GM12878 (cell line): ENCODE data around the gene FAM89A. TPM values are rescaled to one million over a fixed set of nuclear protein-coding genes. Genes with fewer than 3 reads are reported as not detected.

Experiments used
- ATAC-seq: fragments of 200-7000 bp; cut with Tn5 transposase; 3 replicates; pipeline ENCODE4 v1.9.1; 2020; ENCODE audit warnings: mild to moderate bottlenecking, moderate library complexity
- BruUV-seq: library from RNA; stranded (reverse); fragments of 400-500 nt; replicated peaks from 2 replicates; lab custom pipeline; 2021; lab: Mats Ljungman, UMichigan
- CTCF ChIA-PET: fragments of 300-600 bp; sonication (Branson Sonifier 250); formaldehyde crosslinking; extraction: SDS; loops from one replicate; lab custom pipeline; 2021; ENCODE audit warnings: inconsistent platforms; lab: Yijun Ruan, JAX
- POLR2A ChIA-PET: fragments of 350-600 bp; formaldehyde crosslinking; extraction: SDS; loops from one replicate; lab custom pipeline; 2021; ENCODE audit warnings: inconsistent platforms; lab: Charles Lee
- RAD21 ChIA-PET: fragments of 300-600 bp; sonication (Branson Sonifier 250); formaldehyde crosslinking; loops from one replicate; lab custom pipeline; 2023; ENCODE audit warnings: antibody characterized with exemption; ENCODE audit not compliant: unreplicated experiment; lab: Charles Lee
- SMC1A ChIA-PET: fragments of 300-600 bp; sonication (Branson Sonifier 250); formaldehyde crosslinking; loops from one replicate; lab custom pipeline; 2023; ENCODE audit not compliant: unreplicated experiment, uncharacterized antibody; lab: Charles Lee
- DNase-seq: peaks from one replicate; pipeline ENCODE4 v3.0.0-alpha.2; 2011; ENCODE audit warnings: low read depth, low spot score
- FAIRE-seq: peaks from 3 replicates; lab custom pipeline; 2011; peaks lifted over from hg19 to GRCh38; lab: Jason Lieb, UNC
- H2AFZ ChIP-seq: 2 replicates; pipeline ENCODE4 v1.6.0; 2011; ENCODE audit warnings: low read depth, low read length, control low read depth; ENCODE audit not compliant: control insufficient read depth
- H3K27ac ChIP-seq: 2 replicates; pipeline ENCODE4 v1.5.1; 2011; ENCODE audit warnings: control low read depth; ENCODE audit not compliant: control insufficient read depth, insufficient read depth
- H3K27me3 ChIP-seq, 2 experiments: replicated peaks in 1 of 2; 2 replicates each; pipeline versions ENCODE4 v1.6.0 to v1.6.1; 2011; ENCODE audit warnings: low read length in 1 of 2; ENCODE audit not compliant: control insufficient read depth in 2 of 2, insufficient read depth in 2 of 2
- H3K36me3 ChIP-seq, 2 experiments: 2 replicates each; pipeline ENCODE4 v1.5.1; 2011; ENCODE audit warnings: low read length in 1 of 2; ENCODE audit not compliant: control insufficient read depth in 2 of 2, insufficient read depth in 2 of 2
- H3K4me1 ChIP-seq: 2 replicates; pipeline ENCODE4 v1.6.1; 2011; ENCODE audit warnings: mild to moderate bottlenecking, low read length, moderate library complexity, mixed read lengths; ENCODE audit not compliant: control insufficient read depth, insufficient read depth
- H3K4me2 ChIP-seq: 2 replicates; pipeline ENCODE4 v1.6.0; 2011; ENCODE audit warnings: control low read depth; ENCODE audit not compliant: control insufficient read depth, insufficient read depth
- H3K4me3 ChIP-seq: fragments of 200-600 bp; sonication (generic); 2 replicates; pipeline ENCODE4 v1.5.1; 2016
- H3K79me2 ChIP-seq: 2 replicates; pipeline ENCODE4 v1.6.0; 2011; ENCODE audit warnings: low read length; ENCODE audit not compliant: control insufficient read depth, insufficient read depth
- H3K9ac ChIP-seq: 2 replicates; pipeline ENCODE4 v1.8.0; 2011; ENCODE audit warnings: low read length, control low read depth, mixed read lengths; ENCODE audit not compliant: control insufficient read depth, insufficient read depth
- H3K9me3 ChIP-seq: replicated peaks from 3 replicates; pipeline ENCODE4 v1.5.1; 2011; ENCODE audit warnings: mild to moderate bottlenecking, low read length; ENCODE audit not compliant: control insufficient read depth, insufficient read depth
- H4K20me1 ChIP-seq: 2 replicates; pipeline ENCODE4 v1.6.0; 2011; ENCODE audit not compliant: control insufficient read depth, insufficient read depth
- BCL3 ChIP-seq: IDR thresholded peaks from 2 replicates; pipeline ENCODE4 v1.6.1; 2011; ENCODE audit warnings: borderline replicate concordance, low read depth, mild to moderate bottlenecking, moderate library complexity, low read length; ENCODE audit not compliant: insufficient read depth, poor library complexity, severe bottlenecking
- CBFB ChIP-seq: IDR thresholded peaks from 2 replicates; pipeline ENCODE4 v1.6.1; 2016; ENCODE audit warnings: antibody characterized with exemption, low read depth
- PBX3 ChIP-seq: IDR thresholded peaks from 2 replicates; pipeline ENCODE4 v1.6.1; 2011; ENCODE audit warnings: mild to moderate bottlenecking, low read depth, low read length, moderate library complexity; ENCODE audit not compliant: insufficient replicate concordance
- RUNX3 ChIP-seq: IDR thresholded peaks from 2 replicates; pipeline ENCODE4 v1.6.1; 2012; ENCODE audit warnings: low read length, inconsistent platforms
- SPI1 ChIP-seq: IDR thresholded peaks from 2 replicates; pipeline ENCODE4 v1.6.1; 2011; ENCODE audit warnings: low read depth, mild to moderate bottlenecking, low read length, moderate library complexity, borderline replicate concordance; ENCODE audit not compliant: insufficient read depth
- TCF3 ChIP-seq: IDR thresholded peaks from 2 replicates; pipeline ENCODE4 v1.6.1; 2012; ENCODE audit warnings: low read depth, mild to moderate bottlenecking, low read length, borderline replicate concordance; ENCODE audit not compliant: insufficient read depth
- ZBED1 ChIP-seq: IDR thresholded peaks from 2 replicates; pipeline ENCODE4 v1.6.1; 2016; ENCODE audit warnings: borderline replicate concordance
- WGBS: methylation state at CpG from one replicate; pipeline ENCODE4 v1.1.6; 2016; ENCODE audit warnings: low lambda C conversion rate; ENCODE audit not compliant: insufficient replicate concordance, insufficient coverage; ENCODE audit errors: missing lambda C conversion rate; 5-methylcytosine and 5-hydroxymethylcytosine counted together
- in situ Hi-C: fragments of 300-500 bp; cut with MboI; formaldehyde crosslinking; loops from 9 replicates; pipeline ENCODE4 v1.14.3; 2018; ENCODE audit warnings: mixed read lengths
- intact Hi-C: fragments of 100-400 bp; cut with micrococcal nuclease; formaldehyde crosslinking; loops from one replicate; pipeline ENCODE4 v1.14.2; 2022; ENCODE audit not compliant: unreplicated experiment
- polyA plus RNA-seq, 11 experiments: library from polyadenylated mRNA; depleted of rRNA in 4 of 11; unstranded in 6 of 11; stranded (reverse) in 5 of 11; fragments of >200 nt; fragmentation: Nextera tagmentation in 4 of 11; fragmentation: Illumina TruSeq in 1 of 11; extraction: Ambion mirVana in 4 of 11; extraction: Trizol in 1 of 11; gene quantifications; 1 replicate in 1 of 11; 2 replicates in 10 of 11; pipeline versions ENCODE4 v1.2.1 to v1.2.3, GENCODE V29; 2011 to 2016; ENCODE audit warnings: inconsistent platforms in 2 of 11, missing spikeins in 2 of 11, low read depth in 1 of 11
- total RNA-seq, 4 experiments: library from RNA; depleted of rRNA in 3 of 4; stranded (reverse); fragments of >200 nt in 3 of 4; fragmentation: Illumina TruSeq in 1 of 4; extraction: Trizol in 1 of 4; gene quantifications; 2 replicates each; pipeline versions ENCODE4 v1.2.1 to v1.2.3, GENCODE V29; 2013 to 2021

Gene FAM89A
- total and polyA plus RNA-seq, 10 of the 15 experiments (the other 5 are each of a cell fraction or from before 2014, with no cell fraction given), result 0.06 to 0.72 (median 0.14) TPM; not detected in 4

GRCh38 chr1:231027136-231027925 lies 12.7 kb downstream of the FAM89A start:
- intact Hi-C loops (no loop called here), in situ Hi-C loops (no loop called here)
- ChIA-PET SMC1A (interaction anchor here (1.5 kb wide), 1 partner anchor 8 kb away, joined by 4 read pairs; no protein-coding TSS in a partner anchor), RAD21 (no interaction called here), CTCF (no interaction called here), POLR2A (no interaction called here)
- TF ChIP-seq ZBED1, result no peak
- TF ChIP-seq CBFB, result no peak
- no peak for TF ChIP-seq SPI1
- no peak for TF ChIP-seq RUNX3
- peak; percentile 56 for TF ChIP-seq PBX3
- TF ChIP-seq TCF3, result peak; percentile 45; the same call in 1 of the 2 replicates
- peak; percentile 87 for TF ChIP-seq BCL3
- no peaks in the 10 kb centered on the region for H3K9me3 ChIP-seq
- ATAC-seq, result no peak
- H3K9ac ChIP-seq, result no peak overlapping the region
- WGBS, result 68% methylated on average over 23 of the region's 23 CpGs
- FAIRE-seq, result no peak
- DNase-seq, result no peak
- H3K4me1 ChIP-seq, result no peaks in the 10 kb centered on the region
- H3K4me3 ChIP-seq, result no peak overlapping the region
- H3K79me2 ChIP-seq, result no peaks in the 10 kb centered on the region
- no peak overlapping the region for H2AFZ ChIP-seq
- no TSS peak for BruUV-seq
- no peak overlapping the region for H3K27ac ChIP-seq
- no peaks in the 10 kb centered on the region for H3K27me3 ChIP-seq
- H4K20me1 ChIP-seq, result no peaks in the 10 kb centered on the region
- no peak overlapping the region for H3K4me2 ChIP-seq
- H3K36me3 ChIP-seq, result no peaks in the 10 kb centered on the region
